ENCODE results near the gene ST3GAL4. TPM values are rescaled to one million over a fixed set of nuclear protein-coding genes. Genes with fewer than 3 reads are reported as not detected.

ST3GAL4 gene
- total and polyA plus RNA-seq, 8 donors: 30.2 to 38.8 (median 34.6) TPM

- ATAC-seq (no peak), DNase-seq (no peak)
- H3K9me3 ChIP-seq: no peaks in the 10 kb centered on the region
- no peak for TF ChIP-seq CTCF (IDR thresholded peaks at IDR 0.05)
- H3K27ac ChIP-seq: no peak overlapping the region
- intact Hi-C loops (cut with DNase I): no loop called here
- H3K36me3 ChIP-seq: no peaks in the 10 kb centered on the region
- H3K4me3 ChIP-seq: no peak overlapping the region
- peaks cover 0 to 9% of the 10 kb centered on the region in 2 donors for H3K27me3 ChIP-seq
- no peaks in the 10 kb centered on the region for H3K4me1 ChIP-seq
Observed at GRCh38 chr11:126456783-126457542, 101.5 kb downstream of the ST3GAL4 start.

- TF ChIP-seq CTCF (IDR thresholded peaks at IDR 0.05): no peak
- no peak for DNase-seq
- Histone ChIP-seq H3K27me3 (peaks cover 0 to under 1% of the 10 kb centered on the region in 2 donors), H3K27ac (no peak overlapping the region), H3K4me1 (no peaks in the 10 kb centered on the region), H3K9me3 (no peaks in the 10 kb centered on the region), H3K36me3 (no peaks in the 10 kb centered on the region), H3K4me3 (no peak overlapping the region)
- intact Hi-C loops (cut with DNase I): no loop called here
- no peak for ATAC-seq
Observed at GRCh38 chr11:126457817-126458216, 102.3 kb downstream of the ST3GAL4 start.

GRCh38 chr11:126459691-126460281, 104.3 kb downstream of the ST3GAL4 start:
- DNase-seq (peak in 3 of 4 donors; percentile 37 to 76 (median 65)), ATAC-seq (no peak)
- Histone ChIP-seq H3K27ac (no peak overlapping the region), H3K27me3 (no peaks in the 10 kb centered on the region), H3K4me1 (peaks cover 0 to 6% of the 10 kb centered on the region in 2 donors), H3K36me3 (no peaks in the 10 kb centered on the region), H3K4me3 (no peak overlapping the region), H3K9me3 (no peaks in the 10 kb centered on the region)
- no peak for TF ChIP-seq CTCF (IDR thresholded peaks at IDR 0.05)
- intact Hi-C loops (cut with DNase I): no loop called here

GRCh38 chr11:126460417-126461095, 105.1 kb downstream of the ST3GAL4 start:
- Histone ChIP-seq H3K4me1 (peaks cover 4 to 14% of the 10 kb centered on the region in 2 donors), H3K27me3 (no peaks in the 10 kb centered on the region), H3K27ac (no peak overlapping the region), H3K36me3 (no peaks in the 10 kb centered on the region), H3K4me3 (no peak overlapping the region), H3K9me3 (no peaks in the 10 kb centered on the region)
- DNase-seq (peak in 1 of 4 donors; percentile 32), ATAC-seq (no peak)
- TF ChIP-seq CTCF (IDR thresholded peaks at IDR 0.05): no peak
- intact Hi-C loops (cut with DNase I): no loop called here

GRCh38 chr11:126461096-126461440, 105.6 kb downstream of the ST3GAL4 start:
- no peak for TF ChIP-seq CTCF (IDR thresholded peaks at IDR 0.05)
- intact Hi-C loops (cut with DNase I): no loop called here
- DNase-seq (peak in 1 of 4 donors; percentile 63), ATAC-seq (no peak)
- Histone ChIP-seq H3K9me3 (no peaks in the 10 kb centered on the region), H3K27me3 (no peaks in the 10 kb centered on the region), H3K36me3 (no peaks in the 10 kb centered on the region), H3K27ac (no peak overlapping the region), H3K4me3 (no peak overlapping the region), H3K4me1 (peaks cover 9 to 19% of the 10 kb centered on the region in 2 donors)

Data from left lung (tissue), 10 donors.